ENCODE results near the gene PLCH1.
"Not testable (repeated sequence)": the region's sequence is repeated elsewhere in the genome, so short reads cannot be mapped to it uniquely, and the experiment has no call there.

Gene PLCH1

DNA sequence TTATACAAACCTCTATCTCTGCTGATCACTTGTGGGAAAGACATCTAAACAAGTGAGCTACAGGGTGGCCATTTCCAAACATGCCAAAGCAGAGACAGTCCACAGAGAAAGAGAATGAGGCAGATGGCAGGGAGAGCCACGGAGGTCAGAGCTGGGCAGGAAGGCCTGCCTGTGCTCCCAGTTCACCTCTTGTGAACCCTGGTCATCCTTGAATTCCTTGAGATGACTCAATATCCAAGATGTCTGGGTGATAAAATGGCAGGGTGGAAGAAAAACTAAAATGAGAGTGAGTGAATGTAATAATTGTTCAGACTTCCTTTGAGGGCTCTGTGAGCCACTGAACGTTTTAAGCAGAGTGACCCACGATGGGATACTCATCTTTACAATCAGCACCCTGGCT lies 104.8 kb downstream of the PLCH1 start:
- DNase-seq = no peak

GRCh38 chr3:155639462-155640055 lies 105.3 kb downstream of the PLCH1 start:
- DNase-seq = no peak

- DNase-seq = not testable (repeated sequence)
Measured at GRCh38 chr3:155638461-155638860, 106.4 kb downstream of the PLCH1 start.

- DNase-seq = no peak
Measured at GRCh38 chr3:155637567-155637966, 107.3 kb downstream of the PLCH1 start.

DNA sequence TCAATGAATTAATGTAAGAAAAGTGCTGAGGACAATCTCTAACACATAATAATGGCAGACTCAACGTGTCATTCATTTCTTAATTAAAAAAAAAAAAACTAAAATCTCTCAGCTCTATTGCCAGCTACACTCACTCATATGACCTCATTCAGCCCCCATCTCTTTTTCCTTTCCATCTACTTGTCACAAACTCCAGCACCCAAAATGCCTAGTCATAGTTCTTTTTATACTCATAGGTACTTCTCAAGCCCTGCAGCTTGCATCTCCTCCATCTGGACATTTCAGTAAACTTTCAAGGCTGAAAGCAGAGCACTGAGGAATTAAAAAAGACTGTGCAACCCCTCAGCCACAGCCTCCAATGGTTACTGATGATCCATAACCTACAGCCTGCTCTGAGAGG lies 109.8 kb downstream of the PLCH1 start:
- DNase-seq = no peak

- DNase-seq = no peak
Measured at GRCh38 chr3:155634121-155634719, 110.7 kb downstream of the PLCH1 start.

DNA sequence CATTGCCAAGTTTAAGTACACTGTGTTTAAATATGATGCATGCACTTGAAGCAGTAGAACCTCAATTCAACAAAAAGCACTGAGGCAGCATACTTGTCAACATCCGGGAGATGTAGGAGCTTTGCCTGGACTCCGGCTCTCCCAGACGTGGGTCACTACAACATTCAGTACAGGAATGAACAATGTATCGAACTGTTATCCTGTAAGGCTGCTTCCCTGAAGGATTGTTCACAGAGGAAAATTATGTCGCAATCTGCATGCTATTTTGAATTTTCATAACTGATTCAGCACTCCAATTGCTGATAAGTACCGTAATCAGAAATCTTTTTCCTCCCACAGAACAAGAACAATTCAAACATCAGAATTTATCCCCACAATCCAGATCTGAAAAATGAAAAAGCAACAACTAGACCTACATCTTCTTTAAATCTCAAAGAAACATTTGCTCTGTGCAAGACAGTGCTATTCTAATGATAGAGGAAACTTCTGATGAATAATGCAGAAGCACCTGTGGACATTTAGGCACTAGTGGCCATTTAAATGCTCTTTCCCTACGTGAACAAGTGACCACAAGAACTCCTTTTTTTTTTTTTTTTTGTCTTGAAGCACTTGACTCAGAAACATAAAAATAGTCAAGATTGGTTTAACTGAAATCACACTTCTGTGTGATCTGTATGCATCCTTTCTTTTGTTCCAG lies 113.4 kb downstream of the PLCH1 start:
- no peak for DNase-seq

DNA sequence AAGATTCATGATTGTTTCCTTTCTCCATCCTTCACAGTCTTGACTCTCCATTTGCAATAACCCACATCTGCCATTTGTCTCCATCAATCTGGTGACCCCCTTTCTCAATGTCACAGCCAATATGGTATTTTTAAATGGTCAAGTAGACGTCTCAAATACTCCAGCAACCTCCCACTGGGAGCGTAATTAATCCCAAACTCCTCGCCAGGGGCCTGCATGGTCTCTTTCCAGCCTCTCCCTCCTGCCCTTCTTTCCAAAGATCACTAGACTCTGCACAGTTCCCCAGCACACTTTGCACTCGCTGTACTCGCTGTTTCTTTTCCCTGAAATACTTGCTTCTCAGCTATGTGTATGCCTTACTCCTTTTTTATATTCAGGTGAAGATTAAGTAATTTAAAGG lies 115.3 kb downstream of the PLCH1 start:
- DNase-seq = no peak

DNA sequence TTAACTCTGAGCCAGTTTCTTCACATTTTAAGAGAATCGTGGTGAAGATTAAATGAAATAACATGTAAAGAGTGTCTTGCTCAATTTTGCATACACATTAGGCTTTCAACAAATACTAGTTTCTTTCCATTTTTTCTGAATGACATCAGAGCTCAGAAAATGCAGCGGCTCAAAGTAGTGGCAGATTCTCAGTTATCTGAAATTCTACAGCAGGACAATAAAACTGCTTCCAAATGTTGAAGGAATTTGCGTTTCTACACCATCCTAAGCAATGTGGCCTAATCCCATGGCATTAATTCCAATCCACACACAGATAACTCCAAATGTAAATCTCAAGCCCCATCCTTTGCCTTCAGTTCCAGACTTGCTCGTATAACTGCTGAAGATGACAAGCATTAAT lies 115.8 kb downstream of the PLCH1 start:
- DNase-seq = no peak

GRCh38 chr3:155622647-155623046 lies 122.2 kb downstream of the PLCH1 start:
- not testable (repeated sequence) for DNase-seq

- not testable (repeated sequence) for DNase-seq
Measured at GRCh38 chr3:155620552-155620951, 124.3 kb downstream of the PLCH1 start.

- DNase-seq = no peak
Measured at GRCh38 chr3:155619118-155619915, 125.6 kb downstream of the PLCH1 start.

- DNase-seq = no peak
Measured at GRCh38 chr3:155618543-155618942, 126.3 kb downstream of the PLCH1 start.

GRCh38 chr3:155617346-155617925 lies 127.4 kb downstream of the PLCH1 start:
- DNase-seq = no peak

DNA sequence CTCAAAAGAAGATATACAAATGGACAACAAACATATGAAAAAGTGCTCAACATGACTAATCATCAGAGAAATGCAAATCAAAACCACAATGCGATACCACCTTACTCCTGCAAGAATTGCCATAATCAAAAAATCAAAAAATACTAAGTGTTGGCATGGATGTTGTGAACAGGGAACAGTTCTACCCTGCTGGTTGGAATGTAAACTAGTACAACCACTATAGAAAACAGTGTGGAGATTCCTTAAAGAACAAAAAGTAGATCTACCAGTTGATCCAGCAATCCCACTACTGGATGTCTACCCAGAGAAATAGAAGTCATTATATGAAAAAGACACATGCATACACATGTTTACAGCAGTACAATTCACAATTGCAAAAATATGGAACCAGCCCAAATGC lies 129.7 kb downstream of the PLCH1 start:
- not testable (repeated sequence) for DNase-seq

DNA sequence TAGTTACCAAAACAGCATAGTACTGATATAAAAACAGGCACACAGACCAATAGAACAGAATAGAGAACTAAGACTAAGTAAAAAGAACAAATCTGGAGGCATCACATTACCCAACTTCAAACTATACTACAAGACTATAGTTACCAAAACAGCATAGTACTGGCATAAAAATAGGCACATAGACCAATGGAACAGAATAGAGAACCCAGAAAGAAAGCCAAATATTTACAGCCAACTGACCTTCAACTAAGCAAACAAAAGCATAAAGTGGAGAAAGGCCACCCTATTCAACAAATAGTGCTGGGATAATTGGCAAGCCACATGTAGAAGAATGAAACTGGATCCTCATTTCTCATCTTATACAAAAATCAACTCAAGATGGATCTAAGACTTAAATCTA lies 130.5 kb downstream of the PLCH1 start:
- not testable (repeated sequence) for DNase-seq

DNA sequence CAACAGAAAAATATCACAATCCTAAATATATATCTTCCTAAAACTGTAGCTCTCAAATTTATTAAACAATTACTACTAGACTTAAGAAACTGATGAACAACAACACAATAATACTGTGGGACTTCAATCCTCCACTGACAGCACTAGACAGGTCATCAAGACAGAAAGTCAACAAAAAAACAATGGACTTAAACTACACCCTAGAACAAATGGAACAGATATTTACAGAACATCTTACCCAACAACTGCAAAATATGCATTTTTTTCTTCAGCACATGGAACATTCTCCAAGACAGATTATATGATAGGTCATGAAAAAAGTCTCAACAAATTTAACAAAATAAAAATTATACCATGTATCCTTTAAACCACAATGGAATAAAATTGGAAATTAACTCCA lies 133.4 kb downstream of the PLCH1 start:
- no peak for DNase-seq

GRCh38 chr3:155609586-155609985 lies 135.3 kb downstream of the PLCH1 start:
- DNase-seq = no peak

GRCh38 chr3:155608228-155608920 lies 136.5 kb downstream of the PLCH1 start:
- no peak for DNase-seq

GRCh38 chr3:155607761-155608160 lies 137.1 kb downstream of the PLCH1 start:
- DNase-seq = no peak

- DNase-seq = no peak
Measured at GRCh38 chr3:155605571-155605970, 139.3 kb downstream of the PLCH1 start.

DNA sequence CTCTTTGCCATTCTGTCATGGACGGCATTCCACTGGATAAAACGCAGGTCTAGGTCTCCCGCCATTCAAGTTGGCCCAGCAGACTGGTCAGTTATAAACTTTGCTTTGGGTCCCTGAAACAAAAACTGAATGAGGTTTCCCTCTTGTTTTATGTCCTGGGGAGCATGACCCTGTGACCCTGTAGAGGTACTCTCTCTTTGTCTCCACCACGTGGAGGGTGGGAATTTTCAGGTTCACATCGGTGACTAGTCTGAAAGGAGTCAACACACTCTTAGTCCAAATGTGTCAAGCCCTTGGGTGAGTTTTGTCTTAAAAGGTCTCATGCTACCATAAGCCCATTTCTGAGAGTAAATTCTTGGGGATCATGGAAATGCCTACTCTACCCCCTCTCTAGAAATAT lies 139.9 kb downstream of the PLCH1 start:
- no peak for DNase-seq

- DNase-seq = no peak
Measured at GRCh38 chr3:155604126-155604525, 140.7 kb downstream of the PLCH1 start.

Measured in NCI-H2081 treated with DMSO at 0.1 percent for 48 hours (cell line).